ENCODE data around the gene IL13RA1. TPM values are rescaled to one million over a fixed set of nuclear protein-coding genes. Genes with fewer than 3 reads are reported as not detected.

Gene IL13RA1
- total and polyA plus RNA-seq, 4 donors, result 31.2 to 137 (median 44.5) TPM

GRCh38 chrX:118740276-118740889 lies 13.0 kb downstream of the IL13RA1 start:
- Histone ChIP-seq H3K27ac (ENCODE audit: low read depth in 1 of 2, low read length in 2 of 2) (no peak overlapping the region), H3K9ac (ENCODE audit: low read depth in 1 of 2, low read length in 2 of 2) (no peak overlapping the region), H3K9me3 (ENCODE audit: control insufficient read depth in 4 of 4, low read length in 3 of 4) (peaks cover 0 to 2% (median 0%) of the 10 kb centered on the region in 4 donors), H3K27me3 (ENCODE audit: control insufficient read depth in 4 of 4, insufficient read depth in 4 of 4, low read length in 3 of 4) (no peaks in the 10 kb centered on the region), H3K4me3 (ENCODE audit: low read depth in 1 of 3, low read length in 3 of 3) (no peak overlapping the region), H3K4me1 (ENCODE audit: control insufficient read depth in 4 of 4, insufficient read depth in 4 of 4, low read length in 3 of 4) (peaks cover 0 to 2% (median under 1%) of the 10 kb centered on the region in 4 donors), H3K36me3 (ENCODE audit: control insufficient read depth in 4 of 4, insufficient read depth in 3 of 4, low read depth in 1 of 4, low read length in 3 of 4) (peaks cover 0 to 4% (median 2%) of the 10 kb centered on the region in 4 donors)
- no peak for DNase-seq (ENCODE audit: low spot score)
- WGBS, result 78% methylated on average over 5 of the region's 5 CpGs
- TF ChIP-seq MAX (IDR thresholded peaks at IDR 0.05) (no peak), SP1 (IDR thresholded peaks at IDR 0.05) (no peak), HNF4A (conservative IDR thresholded peaks at IDR 0.05) (peak in 1 of 2 donors; percentile 4)

DNA sequence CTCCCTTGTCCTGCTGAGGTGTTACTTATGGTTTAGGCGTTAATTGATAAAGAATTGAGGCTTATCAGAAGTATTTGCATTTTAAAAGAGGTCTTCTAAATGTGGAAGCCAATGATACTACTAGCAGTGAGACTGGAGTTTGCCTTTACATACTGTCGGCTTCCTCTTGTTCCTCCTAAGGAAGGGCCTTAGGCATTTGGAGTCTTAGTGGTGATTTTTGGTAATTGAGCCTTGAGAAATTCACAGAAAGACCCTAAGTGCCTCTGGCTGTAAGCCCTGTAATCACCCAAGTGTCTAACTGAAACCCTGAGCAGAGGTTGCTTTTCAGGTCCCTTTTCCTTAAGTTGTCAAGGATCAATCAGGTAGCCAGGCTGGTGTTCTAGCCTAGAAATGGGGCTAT lies 14.8 kb downstream of the IL13RA1 start:
- H3K4me3 ChIP-seq (ENCODE audit: low read depth in 1 of 3, low read length in 3 of 3), result no peak overlapping the region
- 86% methylated on average over 2 of the region's 2 CpGs for WGBS
- no peak overlapping the region for H3K9ac ChIP-seq (ENCODE audit: low read depth in 1 of 2, low read length in 2 of 2)

More for the DNA sequence above, 14.8 kb downstream of the IL13RA1 start:
- Histone ChIP-seq H3K27me3 (ENCODE audit: control insufficient read depth in 4 of 4, insufficient read depth in 4 of 4, low read length in 3 of 4) (no peaks in the 10 kb centered on the region), H3K27ac (ENCODE audit: low read depth in 1 of 2, low read length in 2 of 2) (no peak overlapping the region), H3K4me1 (ENCODE audit: control insufficient read depth in 4 of 4, insufficient read depth in 4 of 4, low read length in 3 of 4) (peaks cover 0 to 3% (median 2%) of the 10 kb centered on the region in 4 donors), H3K9me3 (ENCODE audit: control insufficient read depth in 4 of 4, low read length in 3 of 4) (peaks cover 0 to 2% (median 0%) of the 10 kb centered on the region in 4 donors), H3K36me3 (ENCODE audit: control insufficient read depth in 4 of 4, insufficient read depth in 3 of 4, low read depth in 1 of 4, low read length in 3 of 4) (peaks cover 0 to 5% (median 2%) of the 10 kb centered on the region in 4 donors)
- TF ChIP-seq RXRA (IDR thresholded peaks at IDR 0.05) (no peak), REST (IDR thresholded peaks at IDR 0.05) (no peak), SP1 (IDR thresholded peaks at IDR 0.05) (no peak), ATF3 (IDR thresholded peaks at IDR 0.05) (no peak), FOXA2 (IDR thresholded peaks at IDR 0.05) (no peak), CTCF (IDR thresholded peaks at IDR 0.05; ENCODE audit: low read depth, low read length, missing input control) (no peak), FOXA1 (IDR thresholded peaks at IDR 0.05) (no peak), HNF4A (conservative IDR thresholded peaks at IDR 0.05) (no peak), MAX (IDR thresholded peaks at IDR 0.05) (no peak), RAD21 (IDR thresholded peaks at IDR 0.05) (no peak), YY1 (IDR thresholded peaks at IDR 0.05) (no peak), JUND (IDR thresholded peaks at IDR 0.05) (no peak), GABPA (IDR thresholded peaks at IDR 0.05 in 1 of 2, conservative IDR thresholded peaks at IDR 0.05 in 1 of 2) (no peak), HNF4G (IDR thresholded peaks at IDR 0.05) (no peak), NR2F2 (IDR thresholded peaks at IDR 0.05) (no peak), TAF1 (conservative IDR thresholded peaks at IDR 0.05) (no peak)
- TF ChIP-seq, protein P1, sequence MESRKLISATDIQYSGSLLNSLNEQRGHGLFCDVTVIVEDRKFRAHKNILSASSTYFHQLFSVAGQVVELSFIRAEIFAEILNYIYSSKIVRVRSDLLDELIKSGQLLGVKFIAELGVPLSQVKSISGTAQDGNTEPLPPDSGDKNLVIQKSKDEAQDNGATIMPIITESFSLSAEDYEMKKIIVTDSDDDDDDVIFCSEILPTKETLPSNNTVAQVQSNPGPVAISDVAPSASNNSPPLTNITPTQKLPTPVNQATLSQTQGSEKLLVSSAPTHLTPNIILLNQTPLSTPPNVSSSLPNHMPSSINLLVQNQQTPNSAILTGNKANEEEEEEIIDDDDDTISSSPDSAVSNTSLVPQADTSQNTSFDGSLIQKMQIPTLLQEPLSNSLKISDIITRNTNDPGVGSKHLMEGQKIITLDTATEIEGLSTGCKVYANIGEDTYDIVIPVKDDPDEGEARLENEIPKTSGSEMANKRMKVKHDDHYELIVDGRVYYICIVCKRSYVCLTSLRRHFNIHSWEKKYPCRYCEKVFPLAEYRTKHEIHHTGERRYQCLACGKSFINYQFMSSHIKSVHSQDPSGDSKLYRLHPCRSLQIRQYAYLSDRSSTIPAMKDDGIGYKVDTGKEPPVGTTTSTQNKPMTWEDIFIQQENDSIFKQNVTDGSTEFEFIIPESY (IDR thresholded peaks at IDR 0.05), result no peak
- DNase-seq (ENCODE audit: low spot score), result no peak

Measured in liver (tissue), 9 donors.